Suprapubic skin (tissue), 3 donors: Measurements from ENCODE around the gene ABCC3.

Experiments used
- CTCF ChIP-seq, 2 donors: fragments of 200-600 bp in 1 of 2; fragments of 450-650 bp in 1 of 2; sonication (generic) in 1 of 2; IDR thresholded peaks; one replicate each; pipeline ENCODE4 v1.5.1; 2016 to 2019; ENCODE audit warnings: antibody characterized with exemption in 2 of 2, mild to moderate bottlenecking in 1 of 2, moderate library complexity in 1 of 2
- EP300 ChIP-seq: sonication (generic); formaldehyde crosslinking; IDR thresholded peaks from one replicate; pipeline ENCODE4 v1.6.1; 2017; ENCODE audit warnings: antibody characterized with exemption
- POLR2A ChIP-seq, 2 donors: fragments of 450-650 bp; IDR thresholded peaks; one replicate each; pipeline ENCODE4 v1.6.1; 2017; ENCODE audit warnings: antibody characterized with exemption in 2 of 2, mild to moderate bottlenecking in 2 of 2, moderate library complexity in 2 of 2

GRCh38 chr17:50668838-50669581 lies 34.3 kb downstream of the ABCC3 start:
- no peak for TF ChIP-seq POLR2A (IDR thresholded peaks at IDR 0.05)
- TF ChIP-seq EP300, result no peak
- TF ChIP-seq CTCF (IDR thresholded peaks at IDR 0.05), result no peak
